ENCODE results near the gene CHST12. TPM values are rescaled to one million over a fixed set of nuclear protein-coding genes. Genes with fewer than 3 reads are reported as not detected.

CHST12 gene
- total and polyA plus RNA-seq, 2 donors (not counting 1 experiment from before 2014, with no cell fraction given): 25.4 to 27.1 TPM

DNA sequence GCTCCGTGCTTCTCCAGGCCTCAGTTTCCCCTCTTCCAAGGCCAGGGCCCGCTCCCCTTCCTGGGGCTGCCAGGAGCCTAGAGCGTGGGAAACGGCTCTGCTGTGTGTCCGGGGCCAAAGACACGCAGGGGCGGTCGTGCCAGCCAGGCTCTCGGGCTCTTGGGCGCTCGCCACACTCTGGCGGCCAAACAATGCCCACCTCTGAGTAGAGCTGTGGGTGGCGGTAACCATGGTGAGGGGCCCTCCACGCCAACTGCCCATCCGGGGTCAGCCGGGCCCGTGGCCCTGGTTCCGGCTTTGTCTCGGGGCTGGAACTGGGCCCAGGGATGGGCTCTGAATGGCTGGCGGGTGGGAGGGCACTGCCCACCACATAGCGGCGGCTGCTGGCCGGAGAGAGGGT, 56.8 kb downstream of the CHST12 start:
- no peak overlapping the region for H3K4me3 ChIP-seq (ENCODE audit: control extremely low read depth in 1 of 5, extremely low read depth in 1 of 5, insufficient read depth in 1 of 5, low read depth in 2 of 5, low read length in 4 of 5)
- ChIA-PET CTCF (interaction anchor here (0.6 to 1.5 kb wide), 3 partner anchors 9 to 93 kb away, joined by 3 to 4 read pairs (median 3); no protein-coding TSS in a partner anchor), POLR2A (no interaction called here)
- H3K27me3 Mint-ChIP-seq: no peaks in the 10 kb centered on the region
- no peak overlapping the region for H3K27ac Mint-ChIP-seq
- no peak overlapping the region for H3K27ac ChIP-seq (ENCODE audit: low read length in 2 of 2)
- no peaks in the 10 kb centered on the region for H3K4me1 ChIP-seq (ENCODE audit: control insufficient read depth in 2 of 2, insufficient read depth in 2 of 2, low read length in 2 of 2)
- H2AFZ ChIP-seq (ENCODE audit: insufficient read depth, low read depth, low read length, poor library complexity, severe bottlenecking): no peak overlapping the region
- no peak overlapping the region for H3K4me3 Mint-ChIP-seq
- H3K9me3 ChIP-seq (ENCODE audit: control extremely low read depth in 1 of 3, control insufficient read depth in 2 of 3, insufficient read depth in 1 of 3, low read length in 2 of 3): peaks cover 0 to 5% (median 0%) of the 10 kb centered on the region in 3 donors
- peaks cover 2% of the 10 kb centered on the region for H3K4me1 Mint-ChIP-seq
- H3K4me2 ChIP-seq (replicated peaks; ENCODE audit: low read depth, low read length, poor library complexity, severe bottlenecking): no peak overlapping the region
- no peaks in the 10 kb centered on the region for H3K79me2 ChIP-seq (ENCODE audit: control insufficient read depth, insufficient read depth, low read length)
- intact Hi-C loops (cut with micrococcal nuclease): no loop called here
- no peak for TF ChIP-seq CTCF (IDR thresholded peaks at IDR 0.05)
- no peak for TF ChIP-seq EZH2 (IDR thresholded peaks at IDR 0.05; ENCODE audit: borderline replicate concordance, insufficient read depth, low read depth, low read length, poor library complexity, severe bottlenecking)
- DNase-seq (no peak), ATAC-seq (ENCODE audit: low read depth) (no peak)
- H3K9me3 Mint-ChIP-seq (ENCODE audit: insufficient read depth): peaks cover under 1% of the 10 kb centered on the region
- no peaks in the 10 kb centered on the region for H3K27me3 ChIP-seq (replicated peaks in 1 of 4; ENCODE audit: control extremely low read depth in 1 of 4, control insufficient read depth in 3 of 4, insufficient read depth in 4 of 4, low read length in 3 of 4)
- 95% methylated on average over 22 of the region's 23 CpGs for WGBS (ENCODE audit: insufficient coverage)
- no peak overlapping the region for H3K9ac ChIP-seq (ENCODE audit: low read length)
- H4K20me1 ChIP-seq (ENCODE audit: control insufficient read depth, insufficient read depth, low read length, poor library complexity, severe bottlenecking): no peaks in the 10 kb centered on the region
- no peaks in the 10 kb centered on the region for H3K36me3 ChIP-seq (replicated peaks in 1 of 2; ENCODE audit: control extremely low read depth in 1 of 2, control insufficient read depth in 1 of 2, extremely low read depth in 1 of 2, insufficient read depth in 2 of 2, low read length in 1 of 2)

- no peaks in the 10 kb centered on the region for H3K9me3 Mint-ChIP-seq (ENCODE audit: insufficient read depth)
Observed at GRCh38 chr7:2460641-2461040, 57.2 kb downstream of the CHST12 start.

More at GRCh38 chr7:2460641-2461040, 57.2 kb downstream of the CHST12 start:
- Histone ChIP-seq H3K9ac (ENCODE audit: low read length) (no peak overlapping the region), H3K9me3 (ENCODE audit: control extremely low read depth in 1 of 3, control insufficient read depth in 2 of 3, insufficient read depth in 1 of 3, low read length in 2 of 3) (peaks cover 0 to 5% (median 0%) of the 10 kb centered on the region in 3 donors), H2AFZ (ENCODE audit: insufficient read depth, low read depth, low read length, poor library complexity, severe bottlenecking) (no peak overlapping the region), H3K27ac (ENCODE audit: low read length in 2 of 2) (no peak overlapping the region), H3K4me1 (ENCODE audit: control insufficient read depth in 2 of 2, insufficient read depth in 2 of 2, low read length in 2 of 2) (no peaks in the 10 kb centered on the region), H3K4me3 (ENCODE audit: control extremely low read depth in 1 of 5, extremely low read depth in 1 of 5, insufficient read depth in 1 of 5, low read depth in 2 of 5, low read length in 4 of 5) (no peak overlapping the region), H3K79me2 (ENCODE audit: control insufficient read depth, insufficient read depth, low read length) (no peaks in the 10 kb centered on the region), H3K27me3 (replicated peaks in 1 of 4; ENCODE audit: control extremely low read depth in 1 of 4, control insufficient read depth in 3 of 4, insufficient read depth in 4 of 4, low read length in 3 of 4) (no peaks in the 10 kb centered on the region), H4K20me1 (ENCODE audit: control insufficient read depth, insufficient read depth, low read length, poor library complexity, severe bottlenecking) (no peaks in the 10 kb centered on the region), H3K36me3 (replicated peaks in 1 of 2; ENCODE audit: control extremely low read depth in 1 of 2, control insufficient read depth in 1 of 2, extremely low read depth in 1 of 2, insufficient read depth in 2 of 2, low read length in 1 of 2) (no peaks in the 10 kb centered on the region), H3K4me2 (replicated peaks; ENCODE audit: low read depth, low read length, poor library complexity, severe bottlenecking) (no peak overlapping the region)
- H3K27ac Mint-ChIP-seq: no peak overlapping the region
- ChIA-PET POLR2A (no interaction called here), CTCF (interaction anchor here (0.6 to 1.5 kb wide), 2 partner anchors 8 to 93 kb away, joined by 3 to 4 read pairs; no protein-coding TSS in a partner anchor)
- no peaks in the 10 kb centered on the region for H3K27me3 Mint-ChIP-seq
- intact Hi-C loops (cut with micrococcal nuclease): no loop called here
- peaks cover 2% of the 10 kb centered on the region for H3K4me1 Mint-ChIP-seq
- WGBS (ENCODE audit: insufficient coverage): 85% methylated on average over 4 of the region's 6 CpGs
- no peak for ATAC-seq (ENCODE audit: low read depth)
- TF ChIP-seq CTCF (IDR thresholded peaks at IDR 0.05): no peak
- no peak overlapping the region for H3K4me3 Mint-ChIP-seq
- no peak for DNase-seq
